ENCODE measurements around the gene GTSF1L. TPM values are rescaled to one million over a fixed set of nuclear protein-coding genes. Genes with fewer than 3 reads are reported as not detected.

The GTSF1L gene
- total RNA-seq, 1 experiment from 2014 or later: not detected

- no peak for TF ChIP-seq ZNF671 (CRISPR knock-in tag; IDR thresholded peaks at IDR 0.05)
- TF ChIP-seq PRDM15 (CRISPR knock-in tag; IDR thresholded peaks at IDR 0.05): no peak
- no peak for TF ChIP-seq EMX1 (CRISPR knock-in tag; IDR thresholded peaks at IDR 0.05)
- no peak for TF ChIP-seq AR (CRISPR knock-in tag; IDR thresholded peaks at IDR 0.05)
- TF ChIP-seq KAT7 (CRISPR knock-in tag; IDR thresholded peaks at IDR 0.05; ENCODE audit: borderline replicate concordance): no peak
- no peak for TF ChIP-seq JAZF1 (CRISPR knock-in tag; IDR thresholded peaks at IDR 0.05)
- peak; percentile 67 for TF ChIP-seq ZNF423 (CRISPR knock-in tag; IDR thresholded peaks at IDR 0.05)
- no peak for TF ChIP-seq ZNF121 (CRISPR knock-in tag; IDR thresholded peaks at IDR 0.05)
- TF ChIP-seq MAX (CRISPR knock-in tag; IDR thresholded peaks at IDR 0.05): no peak
- no peak for TF ChIP-seq RORB (CRISPR knock-in tag; IDR thresholded peaks at IDR 0.05)
- TF ChIP-seq ETV6 (CRISPR knock-in tag; IDR thresholded peaks at IDR 0.05): no peak
- no peak for TF ChIP-seq ATF6 (CRISPR knock-in tag; IDR thresholded peaks at IDR 0.05)
- TF ChIP-seq E2F1 (CRISPR knock-in tag; IDR thresholded peaks at IDR 0.05): no peak
- TF ChIP-seq ARID4B (CRISPR knock-in tag; IDR thresholded peaks at IDR 0.05; ENCODE audit: borderline replicate concordance): no peak
- TF ChIP-seq E2F4 (CRISPR knock-in tag; IDR thresholded peaks at IDR 0.05; ENCODE audit: borderline replicate concordance, low read depth): no peak
Measured at GRCh38 chr20:43721429-43722152, 5.2 kb downstream of the GTSF1L start (continued).
